ENCODE measurements around the gene ATP1A2.

Gene ATP1A2

DNA sequence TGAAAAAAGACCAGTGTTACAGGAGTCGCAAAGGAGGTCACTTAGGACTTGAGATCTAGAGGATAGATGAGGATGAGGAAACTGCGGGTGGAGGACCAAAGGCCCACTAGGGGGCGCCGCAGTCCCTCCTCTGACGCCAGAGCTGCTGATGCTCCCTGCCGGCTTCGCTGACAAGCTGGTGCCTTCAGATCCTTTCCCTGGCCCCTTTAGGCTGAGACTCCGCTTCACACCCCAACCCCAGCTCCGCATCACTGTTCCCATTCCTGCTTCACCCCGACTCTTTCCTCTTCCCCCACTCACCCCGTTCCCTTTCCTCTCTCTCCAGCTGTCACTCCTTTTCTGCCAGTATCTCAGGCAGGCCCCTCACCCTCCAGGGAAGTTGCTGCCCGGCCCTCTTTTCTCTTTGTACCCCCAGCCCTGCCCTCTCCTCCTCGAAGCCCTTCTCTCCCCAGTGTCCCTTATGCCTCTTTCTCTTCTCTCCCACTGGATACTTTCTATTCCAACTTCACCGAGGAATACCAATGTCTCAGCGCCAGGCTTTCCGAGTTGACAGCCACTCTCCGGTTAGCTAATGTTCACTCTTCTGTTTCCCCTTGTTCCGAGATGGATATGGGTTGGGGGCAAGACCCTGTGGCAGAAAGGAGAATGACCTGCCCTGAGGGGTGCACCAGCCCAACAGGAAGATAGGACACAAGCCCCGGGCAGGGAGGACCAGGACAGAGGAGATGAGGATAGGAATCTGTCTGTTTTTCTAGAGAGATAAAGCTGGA is 29.7 kb upstream of the ATP1A2 start:
- DNase-seq = peak; percentile 71

GRCh38 chr1:160086456-160086892 is 29.1 kb upstream of the ATP1A2 start:
- DNase-seq = no peak

DNA sequence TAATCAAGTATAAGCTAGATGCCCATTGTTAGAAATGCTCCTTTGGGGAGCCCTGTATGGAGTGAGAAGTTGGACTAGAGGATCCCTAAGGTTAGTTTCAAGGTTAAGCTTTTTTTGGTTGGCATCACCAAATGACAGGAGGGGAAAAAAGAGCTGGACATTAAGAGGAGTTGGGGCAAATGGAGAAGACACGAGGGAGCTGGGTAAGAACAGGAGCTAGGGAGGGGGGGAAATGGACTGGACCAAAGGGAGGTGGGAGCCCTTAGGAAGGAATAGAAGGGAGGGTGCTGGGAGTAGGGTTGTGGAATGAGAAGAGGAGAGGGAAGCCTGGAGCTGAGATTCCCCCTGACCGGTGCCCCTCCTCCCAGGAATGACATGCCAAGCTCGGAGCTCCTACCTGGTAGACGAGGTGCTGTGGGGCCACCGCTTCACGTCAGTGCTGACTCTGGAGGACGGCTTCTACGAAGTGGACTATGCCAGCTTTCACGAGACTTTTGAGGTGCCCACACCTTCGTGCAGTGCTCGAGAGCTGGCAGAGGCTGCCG is 28.4 kb upstream of the ATP1A2 start:
- DNase-seq = no peak

- DNase-seq = no peak
Measured at GRCh38 chr1:160089883-160090282, 25.7 kb upstream of the ATP1A2 start.

- no peak for DNase-seq
Measured at GRCh38 chr1:160090760-160091159, 24.8 kb upstream of the ATP1A2 start.

GRCh38 chr1:160091666-160092223 is 23.8 kb upstream of the ATP1A2 start:
- no peak for DNase-seq

DNA sequence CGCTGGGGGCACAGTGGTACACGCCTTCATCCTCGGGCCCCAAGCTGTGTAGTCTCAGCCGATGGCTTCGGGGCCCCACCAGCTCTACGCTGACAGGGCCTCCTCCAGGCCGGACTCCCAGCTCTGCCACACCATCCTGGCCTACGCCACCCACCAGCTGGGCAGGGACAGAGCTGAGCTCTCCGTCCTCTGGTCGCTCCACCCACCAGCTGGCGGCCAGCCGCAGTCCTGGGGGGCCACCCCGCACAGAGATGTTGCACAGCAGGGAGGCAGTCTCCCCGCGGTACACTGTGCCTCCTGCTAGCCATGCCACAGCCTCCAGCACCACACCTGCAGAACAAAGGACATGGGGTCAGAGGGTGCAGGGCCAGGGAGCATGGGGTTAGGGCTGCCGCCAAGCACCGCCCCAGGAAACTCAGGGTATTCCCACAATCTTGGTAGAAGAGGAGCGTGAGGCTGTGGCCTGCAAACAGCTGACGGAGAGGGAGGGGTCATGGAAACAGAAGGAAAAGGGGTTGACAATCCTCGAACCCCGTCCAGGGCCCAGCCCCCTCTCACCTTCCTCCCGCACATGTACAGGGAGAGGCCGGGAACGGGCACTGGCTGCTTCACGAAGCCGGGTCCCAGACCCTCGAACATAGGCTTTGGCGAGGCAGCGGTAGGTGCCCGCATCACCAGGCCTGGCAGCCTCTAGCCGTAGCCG is 23.0 kb upstream of the ATP1A2 start:
- no peak for DNase-seq

DNA sequence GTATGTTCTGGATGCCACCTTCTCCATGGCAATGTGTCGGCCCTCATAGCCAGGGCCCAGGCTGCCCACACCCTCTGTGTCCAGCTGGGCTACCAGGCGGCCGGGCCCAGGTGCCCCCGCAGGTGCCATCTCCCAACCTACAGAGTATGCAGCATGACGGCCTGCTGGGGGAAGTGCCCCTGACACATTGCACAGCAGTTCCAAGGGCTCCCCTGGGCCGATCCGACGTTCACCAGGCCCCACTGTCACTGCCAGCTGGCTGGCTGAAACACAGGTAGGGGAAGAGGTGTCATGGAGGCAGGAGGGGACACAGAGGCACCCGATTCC is 22.5 kb upstream of the ATP1A2 start:
- DNase-seq = no peak

DNA sequence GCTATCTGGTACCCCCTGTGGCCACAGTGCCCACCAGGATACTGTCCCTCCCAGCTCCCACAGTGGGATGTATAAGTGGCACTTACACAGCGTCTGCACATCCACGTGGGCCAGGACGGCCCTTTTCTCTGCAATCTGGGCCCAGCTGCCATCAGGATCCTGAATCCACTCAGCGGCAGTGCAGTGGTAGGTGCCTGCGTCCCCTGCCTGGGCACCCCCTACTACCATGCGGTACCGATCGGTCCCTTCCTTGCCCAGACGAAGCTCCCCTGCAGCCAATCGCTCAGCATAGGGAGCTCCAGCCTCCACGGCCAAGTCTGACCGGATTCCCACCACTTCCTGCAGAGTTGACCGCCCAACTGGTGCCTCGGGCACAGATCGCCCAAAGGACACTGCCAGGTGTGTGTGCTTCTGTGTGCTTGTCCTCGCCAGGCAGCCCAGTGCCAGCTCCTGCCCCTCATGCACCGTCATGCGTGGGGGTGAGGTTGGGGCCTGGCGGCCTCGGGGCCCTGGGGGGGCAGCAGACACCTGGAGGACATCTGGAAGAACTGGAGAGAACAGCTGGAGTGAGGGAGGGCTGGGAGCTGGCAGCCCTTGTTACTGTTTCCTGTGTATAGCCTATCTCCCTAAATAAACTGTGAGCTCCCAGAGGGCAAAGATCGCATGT is 21.8 kb upstream of the ATP1A2 start:
- no peak for DNase-seq

DNA sequence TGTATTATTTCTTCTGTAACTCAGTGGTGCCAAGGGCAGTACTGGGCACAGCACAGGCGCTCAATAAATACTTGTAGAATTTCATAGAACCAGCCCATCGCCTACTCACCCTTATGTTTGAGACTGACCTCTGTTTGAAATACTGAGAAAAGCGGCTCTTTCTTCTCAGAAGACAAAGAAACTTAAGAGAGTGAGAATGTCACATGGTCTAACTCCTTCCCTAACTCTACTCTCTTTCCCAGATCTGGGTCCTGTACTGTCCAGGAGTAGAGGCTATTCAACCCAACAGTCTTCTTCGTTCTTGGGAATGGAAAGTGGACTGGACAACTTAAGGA is 21.3 kb upstream of the ATP1A2 start:
- DNase-seq = no peak

DNA sequence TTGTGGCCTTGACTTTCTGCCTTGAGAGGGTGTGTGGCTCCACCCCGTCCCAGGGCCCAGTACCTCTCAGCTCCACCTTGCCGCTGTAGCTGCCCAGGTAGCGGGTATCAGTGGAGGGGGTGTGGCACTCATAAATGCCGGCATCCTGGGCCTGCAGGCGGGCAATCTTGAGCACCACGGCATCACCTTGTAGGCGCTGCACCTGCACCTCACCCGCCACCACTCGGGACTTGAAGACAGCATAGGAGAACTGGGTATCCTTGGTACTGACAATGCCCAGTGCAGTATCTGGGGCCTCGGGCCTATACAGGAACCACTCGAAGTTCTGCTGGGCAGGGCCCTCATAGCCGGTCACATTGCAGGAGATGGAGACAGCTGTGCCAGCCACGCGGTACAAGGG is 20.8 kb upstream of the ATP1A2 start:
- no peak for DNase-seq

GRCh38 chr1:160095382-160096105 is 20.0 kb upstream of the ATP1A2 start:
- DNase-seq = no peak

GRCh38 chr1:160096274-160097116 is 19.1 kb upstream of the ATP1A2 start:
- DNase-seq = peak; percentile 70

- DNase-seq = no peak
Measured at GRCh38 chr1:160097151-160097910, 18.2 kb upstream of the ATP1A2 start.

GRCh38 chr1:160097911-160098851 is 17.4 kb upstream of the ATP1A2 start, which contains the start of gene IGSF8:
TSS of gene IGSF8 (minus strand) at chr1:160098619. CDS start at chr1:160098472, 147 bp downstream.
- DNase-seq = peak; percentile 80

DNA sequence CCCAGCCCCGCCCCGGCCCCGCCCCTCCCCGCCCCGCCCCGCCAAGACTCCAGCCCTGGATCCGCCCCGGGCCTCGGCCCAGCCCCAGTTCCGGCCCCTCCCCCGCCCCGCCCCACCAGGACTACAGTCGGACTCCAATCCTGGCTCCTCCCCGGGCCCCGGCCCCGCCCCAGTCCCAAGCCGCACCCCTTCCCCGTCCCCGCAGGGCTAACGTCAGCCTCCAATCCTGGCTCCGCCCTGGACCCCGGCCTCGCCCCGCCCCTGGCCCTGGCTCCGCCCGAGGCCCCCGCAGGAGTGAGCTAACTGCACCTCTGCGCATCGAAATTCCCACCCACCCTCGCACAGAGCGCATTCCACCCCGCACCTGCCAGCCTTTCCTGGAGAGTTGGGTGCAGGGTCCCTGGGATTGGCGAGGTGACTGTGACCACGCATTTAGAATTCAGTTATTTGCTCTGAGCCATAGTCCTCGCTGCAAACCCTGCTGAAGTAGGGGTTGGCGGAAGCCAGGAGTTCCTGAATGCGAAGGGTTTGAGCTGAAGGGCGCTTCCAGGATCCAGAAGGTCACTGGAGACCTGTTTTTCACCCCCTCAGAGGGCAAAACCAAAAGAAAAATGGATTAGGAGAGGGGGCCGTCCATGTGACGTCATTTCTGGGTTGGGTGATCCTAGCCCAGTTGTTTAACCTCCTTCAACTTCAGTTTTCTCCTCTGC is 16.6 kb upstream of the ATP1A2 start:
- DNase-seq = peak; percentile 94

DNA sequence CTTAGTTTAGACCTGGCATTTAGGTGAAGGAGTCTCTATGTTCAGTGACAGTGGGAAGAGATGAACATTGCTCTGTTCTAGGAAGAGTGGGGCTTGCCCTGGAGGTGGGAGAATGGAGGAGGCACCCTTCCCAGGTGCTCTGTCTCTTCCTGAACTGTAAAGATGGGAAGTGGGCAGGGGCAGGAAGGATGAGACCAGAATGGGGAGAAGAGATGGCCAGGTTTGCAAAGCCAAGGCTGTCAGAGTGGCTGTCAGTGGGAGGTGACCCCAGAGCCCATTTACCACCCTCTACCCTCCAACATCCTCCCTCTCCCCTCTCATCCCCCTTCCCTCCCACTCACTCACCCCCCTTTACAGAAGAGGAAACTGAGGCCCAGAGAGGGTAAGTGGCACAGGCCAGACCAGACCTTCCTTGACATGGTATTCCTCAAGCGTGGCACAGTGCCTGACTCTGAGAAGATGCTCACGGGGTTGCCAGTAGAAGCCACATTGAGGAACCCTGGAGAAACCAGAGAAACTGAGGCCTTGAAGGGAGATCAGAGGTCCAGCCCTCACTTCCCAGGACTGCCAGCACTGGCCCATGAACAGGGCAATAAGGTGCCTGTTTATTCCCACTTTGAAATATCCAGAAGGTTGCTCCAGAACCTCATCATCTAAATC is 15.7 kb upstream of the ATP1A2 start:
- no peak for DNase-seq

- peak; percentile 80 for DNase-seq
Measured at GRCh38 chr1:160101037-160101716, 14.4 kb upstream of the ATP1A2 start.

All from EL (cell line).